Lower leg skin (tissue), 4 donors: ENCODE results near the gene GRIK4. TPM values are rescaled to one million over a fixed set of nuclear protein-coding genes. Genes with fewer than 3 reads are reported as not detected.

Experiments used
- DNase-seq, 2 donors: peaks; one replicate each; pipeline ENCODE4 v3.0.0-alpha.2; 2019; ENCODE audit warnings: low spot score in 2 of 2
- H3K4me3 ChIP-seq: fragments of 200-600 bp; sonication (generic); 2 replicates; pipeline ENCODE4 v1.5.1; 2017; ENCODE audit warnings: mild to moderate bottlenecking, low read depth; ENCODE audit not compliant: poor library complexity, severe bottlenecking
- POLR2A ChIP-seq, 2 donors: fragments of 450-650 bp; IDR thresholded peaks; one replicate each; pipeline ENCODE4 v1.6.1; 2016 to 2017; ENCODE audit warnings: antibody characterized with exemption in 2 of 2, mild to moderate bottlenecking in 1 of 2, moderate library complexity in 1 of 2
- WGBS, 2 donors: methylation state at CpG; one replicate each; pipeline ENCODE4 v1.1.5; 2018; 5-methylcytosine and 5-hydroxymethylcytosine counted together
- intact Hi-C: fragments of 100-400 bp; cut with DNase I; formaldehyde crosslinking; loops from one replicate; pipeline ENCODE4 v1.15.0; 2023; ENCODE audit warnings: low total_unique reads
- total RNA-seq, 4 donors: library from RNA; depleted of rRNA; stranded (reverse); fragments of >200 nt; gene quantifications; one replicate each; pipeline ENCODE4 v1.1.0, GENCODE V29; 2016
- TF ChIP-seq, protein P1 (sequence below), 3 donors: fragments of 450-650 bp; IDR thresholded peaks; one replicate each; pipeline ENCODE4 v1.5.1; 2016; ENCODE audit warnings: antibody characterized with exemption in 3 of 3, mild to moderate bottlenecking in 3 of 3, moderate library complexity in 2 of 3

GRIK4 gene
- total RNA-seq, 4 donors from 2014 or later: 0.06 to 0.67 TPM; not detected in 2

DNA sequence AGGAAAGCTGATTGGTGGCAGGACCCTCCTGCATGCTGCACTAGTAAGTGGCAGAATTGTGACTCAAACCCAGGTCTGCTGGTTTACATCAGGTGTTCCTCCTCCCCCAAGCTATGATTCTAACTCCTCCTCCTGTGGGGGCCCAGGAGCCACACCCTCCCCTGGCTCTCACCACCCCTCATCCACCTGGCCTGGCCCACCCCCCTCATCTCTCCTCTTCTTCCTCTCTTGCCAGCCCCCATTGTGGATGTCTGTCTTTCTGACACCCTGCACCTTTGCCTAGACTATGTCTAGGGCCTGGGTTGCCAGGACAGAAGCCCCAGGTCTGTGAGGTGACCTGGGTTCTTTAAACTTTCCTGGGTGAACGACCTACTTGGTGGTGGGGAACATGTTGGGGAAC lies 59.9 kb downstream of the GRIK4 start:
- no peak for DNase-seq
- H3K4me3 ChIP-seq: no peak overlapping the region
- TF ChIP-seq, protein P1, sequence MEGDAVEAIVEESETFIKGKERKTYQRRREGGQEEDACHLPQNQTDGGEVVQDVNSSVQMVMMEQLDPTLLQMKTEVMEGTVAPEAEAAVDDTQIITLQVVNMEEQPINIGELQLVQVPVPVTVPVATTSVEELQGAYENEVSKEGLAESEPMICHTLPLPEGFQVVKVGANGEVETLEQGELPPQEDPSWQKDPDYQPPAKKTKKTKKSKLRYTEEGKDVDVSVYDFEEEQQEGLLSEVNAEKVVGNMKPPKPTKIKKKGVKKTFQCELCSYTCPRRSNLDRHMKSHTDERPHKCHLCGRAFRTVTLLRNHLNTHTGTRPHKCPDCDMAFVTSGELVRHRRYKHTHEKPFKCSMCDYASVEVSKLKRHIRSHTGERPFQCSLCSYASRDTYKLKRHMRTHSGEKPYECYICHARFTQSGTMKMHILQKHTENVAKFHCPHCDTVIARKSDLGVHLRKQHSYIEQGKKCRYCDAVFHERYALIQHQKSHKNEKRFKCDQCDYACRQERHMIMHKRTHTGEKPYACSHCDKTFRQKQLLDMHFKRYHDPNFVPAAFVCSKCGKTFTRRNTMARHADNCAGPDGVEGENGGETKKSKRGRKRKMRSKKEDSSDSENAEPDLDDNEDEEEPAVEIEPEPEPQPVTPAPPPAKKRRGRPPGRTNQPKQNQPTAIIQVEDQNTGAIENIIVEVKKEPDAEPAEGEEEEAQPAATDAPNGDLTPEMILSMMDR (IDR thresholded peaks at IDR 0.05): no peak
- no peak for TF ChIP-seq POLR2A (IDR thresholded peaks at IDR 0.05)
- intact Hi-C loops: no loop called here
- 58 to 62% methylated on average over 1 of the region's 1 CpG for WGBS, 2 donors

DNA sequence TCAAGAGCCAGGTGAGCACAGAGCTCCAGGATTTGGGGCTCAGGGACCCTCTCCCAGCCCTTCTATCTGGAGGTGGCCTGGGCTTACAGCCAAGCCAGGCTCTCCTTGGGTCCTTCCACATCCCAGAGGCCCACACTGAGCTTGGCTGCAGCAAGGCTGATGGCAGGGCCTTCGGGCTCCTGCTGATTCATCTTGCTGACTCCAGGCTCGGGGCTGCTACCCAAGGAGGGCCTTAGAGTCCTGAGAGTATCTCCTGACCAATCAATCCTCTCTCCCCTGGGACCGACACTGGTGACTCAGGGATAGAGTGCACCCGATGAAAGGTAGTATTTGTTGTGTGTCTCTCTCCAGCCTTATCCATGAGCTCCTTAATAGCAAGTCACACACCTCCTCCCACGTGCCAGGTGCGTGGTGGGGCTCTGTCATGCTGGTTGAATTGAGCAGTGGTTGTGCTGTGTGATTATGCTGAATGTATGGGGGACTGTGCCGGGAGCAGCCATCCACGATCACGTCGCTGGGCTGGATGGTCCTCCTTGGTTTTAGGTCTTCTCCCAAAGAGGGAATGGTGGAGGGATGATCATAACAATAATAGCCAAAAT lies 62.3 kb downstream of the GRIK4 start:
- intact Hi-C loops: no loop called here
- 95 to 96% methylated on average over 10 of the region's 10 CpGs for WGBS, 2 donors
- TF ChIP-seq, protein P1 (IDR thresholded peaks at IDR 0.05): no peak
- no peak for TF ChIP-seq POLR2A (IDR thresholded peaks at IDR 0.05)

DNA sequence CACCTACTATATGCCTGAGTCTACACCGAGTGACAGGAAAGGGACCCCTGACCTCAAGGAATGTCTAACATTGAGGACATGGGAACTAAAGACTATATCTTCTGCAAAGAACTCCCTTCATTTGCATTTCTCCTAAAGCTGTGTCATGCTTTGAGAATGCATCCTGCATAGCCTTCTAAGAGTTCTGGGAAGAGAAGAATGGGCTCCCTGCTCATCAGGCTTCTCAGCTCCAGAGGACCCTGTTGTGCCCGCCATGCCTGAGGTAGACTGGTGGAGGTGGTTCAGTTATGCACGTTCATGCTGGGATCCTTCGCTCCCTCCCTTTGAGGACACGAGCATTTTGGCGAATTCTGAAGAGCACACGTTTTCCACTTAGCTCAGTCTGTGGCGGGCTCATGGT lies 63.3 kb downstream of the GRIK4 start:
- no peak overlapping the region for H3K4me3 ChIP-seq
- intact Hi-C loops: no loop called here
- 76 to 87% methylated on average over 8 of the region's 8 CpGs for WGBS, 2 donors
- no peak for DNase-seq
- TF ChIP-seq POLR2A (IDR thresholded peaks at IDR 0.05): no peak
- TF ChIP-seq, protein P1 (IDR thresholded peaks at IDR 0.05): no peak

More for the DNA sequence above, 62.3 kb downstream of the GRIK4 start:
- no peak for DNase-seq
- no peak overlapping the region for H3K4me3 ChIP-seq

DNA sequence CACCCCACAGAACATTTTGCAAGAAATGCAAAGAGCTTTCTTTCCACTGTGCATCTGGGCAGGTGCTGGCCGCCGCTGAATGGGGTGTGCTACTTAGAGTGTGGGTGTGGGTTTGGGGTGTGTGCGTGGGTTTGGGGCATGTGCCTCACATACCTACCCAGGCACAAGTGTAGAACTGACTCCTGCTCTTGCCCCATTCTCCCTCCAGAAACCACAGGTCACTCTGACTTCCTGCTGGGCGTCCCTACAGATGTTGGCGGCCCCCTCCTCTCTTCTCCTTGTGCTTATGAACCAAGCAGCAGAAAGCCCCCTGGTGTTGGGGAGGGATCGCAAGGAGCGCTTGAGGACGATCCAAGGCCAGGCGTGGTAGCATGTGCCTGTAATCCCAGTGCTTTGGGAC lies 63.9 kb downstream of the GRIK4 start:
- no peak overlapping the region for H3K4me3 ChIP-seq
- TF ChIP-seq POLR2A (IDR thresholded peaks at IDR 0.05): no peak
- TF ChIP-seq, protein P1 (IDR thresholded peaks at IDR 0.05): no peak
- DNase-seq: no peak
- WGBS, 2 donors: 83 to 86% methylated on average over 9 of the region's 9 CpGs
- intact Hi-C loops: no loop called here

DNA sequence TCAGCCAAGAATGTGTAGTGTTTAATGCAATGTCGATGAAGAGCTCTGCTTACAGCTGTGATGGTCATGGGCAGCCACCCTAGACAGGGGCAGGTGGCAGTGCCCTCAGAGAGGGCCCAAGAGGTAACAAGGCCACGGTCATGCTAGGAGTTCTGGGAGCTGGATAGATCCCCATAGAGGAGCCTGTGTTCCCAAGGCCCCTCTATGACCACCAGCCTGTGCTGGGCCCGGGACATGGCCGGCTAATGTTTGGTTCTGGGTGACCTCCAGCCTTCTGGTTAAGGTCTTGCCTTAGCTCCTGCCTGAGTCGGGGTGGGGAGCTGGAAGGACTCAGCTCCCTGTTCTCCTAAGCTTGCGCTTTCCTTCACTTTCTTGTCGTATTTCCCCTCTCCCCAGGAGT lies 65.1 kb downstream of the GRIK4 start:
- WGBS, 2 donors: 85 to 92% methylated on average over 7 of the region's 7 CpGs
- H3K4me3 ChIP-seq: no peak overlapping the region
- TF ChIP-seq, protein P1 (IDR thresholded peaks at IDR 0.05): no peak
- TF ChIP-seq POLR2A (IDR thresholded peaks at IDR 0.05): no peak
- intact Hi-C loops: no loop called here
- DNase-seq: no peak

DNA sequence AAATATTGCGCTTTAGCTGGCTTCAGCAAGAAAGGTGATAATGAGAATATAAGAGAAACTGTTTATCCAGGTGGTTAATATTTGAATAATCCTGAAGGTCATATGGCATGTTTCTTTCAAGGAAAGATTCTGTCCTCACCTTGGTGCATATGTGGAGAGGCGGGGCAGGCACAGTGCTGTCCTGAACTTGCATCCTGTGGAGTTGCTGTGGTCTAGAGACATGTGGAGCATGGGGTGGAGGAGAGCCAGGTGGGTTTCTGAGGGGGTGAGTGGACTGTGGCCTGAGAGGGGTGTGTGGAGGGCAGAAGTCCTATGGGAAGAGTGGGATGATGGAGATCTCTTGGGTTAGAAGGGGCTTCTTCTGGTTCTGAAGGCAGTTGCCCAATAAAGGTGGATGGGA lies 65.5 kb downstream of the GRIK4 start:
- DNase-seq: no peak
- WGBS, 2 donors: 97% methylated on average over 2 of the region's 2 CpGs
- TF ChIP-seq, protein P1 (IDR thresholded peaks at IDR 0.05): no peak
- no peak for TF ChIP-seq POLR2A (IDR thresholded peaks at IDR 0.05)
- intact Hi-C loops: no loop called here
- H3K4me3 ChIP-seq: no peak overlapping the region
